ENCODE results near the gene VWA7. TPM values are rescaled to one million over a fixed set of nuclear protein-coding genes. Genes with fewer than 3 reads are reported as not detected.

VWA7 gene
- total and polyA plus RNA-seq, 11 donors = 4.0 to 25.8 (median 15.2) TPM

GRCh38 chr6:31796993-31797385, 19.9 kb upstream of the VWA7 start:
- Histone ChIP-seq H3K27me3 (no peaks in the 10 kb centered on the region), H3K36me3 (peaks cover 0 to 39% (median 21%) of the 10 kb centered on the region in 9 donors), H3K9me3 (no peaks in the 10 kb centered on the region), H3K27ac (peak overlapping the region in 4 of 12 donors; percentile 0 to 98 (median 92)), H3K4me1 (peaks cover 0 to 31% (median 18%) of the 10 kb centered on the region in 12 donors), H3K4me3 (no peak overlapping the region)
- no peak for ATAC-seq
- intact Hi-C loops (cut with DNase I) = loop anchor here in 1 of 10 donors (10.0 kb wide), 1 partner anchor 62 kb away; the partner anchor contains the start of gene CLIC1
- WGBS, 4 donors = 79 to 98% (median 84%) methylated on average over 2 of the region's 2 CpGs
- no peak for DNase-seq
- TF ChIP-seq CTCF (IDR thresholded peaks at IDR 0.05) (no peak), POLR2A (IDR thresholded peaks at IDR 0.05) (no peak)

- Histone ChIP-seq H3K9me3 (no peaks in the 10 kb centered on the region), H3K27me3 (no peaks in the 10 kb centered on the region), H3K27ac (peak within 1 kb of the TSS; percentile 87 to 99 (median 96)), H3K4me3 (peak within 1 kb of the TSS; percentile 67 to 98 (median 84)), H3K36me3 (peaks cover 0 to 39% (median 22%) of the 10 kb centered on the region in 9 donors), H3K4me1 (peaks cover 0 to 39% (median 18%) of the 10 kb centered on the region in 12 donors)
- 1 to 4% (median 1%) methylated on average over 13 to 75 of the region's 75 CpGs for WGBS, 4 donors
- TF ChIP-seq CTCF (IDR thresholded peaks at IDR 0.05) (peak; percentile 71 to 98 (median 85)), POLR2A (IDR thresholded peaks at IDR 0.05) (peak in 1 of 2 donors; percentile 59)
- intact Hi-C loops (cut with DNase I) = loop anchor here in 4 of 10 donors (2.0 to 10.0 kb wide), 3 partner anchors 31 to 61 kb away; partner anchors contain the start of genes CLIC1 (in 1 of the 4) and HSPA1B (in 1 of the 4)
- ATAC-seq (peak; percentile 81 to 97 (median 96)), DNase-seq (peak; percentile 92 to 98 (median 95))
Observed at GRCh38 chr6:31795616-31796298, 18.6 kb upstream of the VWA7 start, which contains the start of gene VARS1. TSS of gene VARS1 (minus strand) at chr6:31795752. CDS start at chr6:31795217, 535 bp downstream.

- ATAC-seq = peak in 3 of 4 donors; percentile 8 to 42 (median 32)
- H3K36me3 ChIP-seq = peaks cover 0 to 46% (median 24%) of the 10 kb centered on the region in 9 donors
- peak in 1 of 5 donors; percentile 51 for DNase-seq
- intact Hi-C loops (cut with DNase I) = loop anchor here in 5 of 10 donors (2.0 to 10.0 kb wide), 4 partner anchors 32 to 60 kb away; partner anchors contain the start of genes CLIC1 (in 1 of the 5) and HSPA1B (in 1 of the 5)
- 1 to 5% (median 3%) methylated on average over 35 to 44 of the region's 44 CpGs for WGBS, 4 donors
- peak overlapping the region; percentile 67 to 98 (median 84) for H3K4me3 ChIP-seq
- no peaks in the 10 kb centered on the region for H3K27me3 ChIP-seq
- H3K27ac ChIP-seq = peak overlapping the region; percentile 87 to 99 (median 96)
- TF ChIP-seq POLR2A (IDR thresholded peaks at IDR 0.05) = no peak
- TF ChIP-seq CTCF (IDR thresholded peaks at IDR 0.05) = no peak
- no peaks in the 10 kb centered on the region for H3K9me3 ChIP-seq
- peaks cover 0 to 41% (median 18%) of the 10 kb centered on the region in 12 donors for H3K4me1 ChIP-seq
Observed at GRCh38 chr6:31794866-31795615, 17.9 kb upstream of the VWA7 start.

Measured in heart left ventricle (tissue), 16 donors.